ENCODE data around the gene HID1.
"Not testable (repeated sequence)": the region's sequence is repeated elsewhere in the genome, so short reads cannot be mapped to it uniquely, and the experiment has no call there.

The HID1 gene, protein sequence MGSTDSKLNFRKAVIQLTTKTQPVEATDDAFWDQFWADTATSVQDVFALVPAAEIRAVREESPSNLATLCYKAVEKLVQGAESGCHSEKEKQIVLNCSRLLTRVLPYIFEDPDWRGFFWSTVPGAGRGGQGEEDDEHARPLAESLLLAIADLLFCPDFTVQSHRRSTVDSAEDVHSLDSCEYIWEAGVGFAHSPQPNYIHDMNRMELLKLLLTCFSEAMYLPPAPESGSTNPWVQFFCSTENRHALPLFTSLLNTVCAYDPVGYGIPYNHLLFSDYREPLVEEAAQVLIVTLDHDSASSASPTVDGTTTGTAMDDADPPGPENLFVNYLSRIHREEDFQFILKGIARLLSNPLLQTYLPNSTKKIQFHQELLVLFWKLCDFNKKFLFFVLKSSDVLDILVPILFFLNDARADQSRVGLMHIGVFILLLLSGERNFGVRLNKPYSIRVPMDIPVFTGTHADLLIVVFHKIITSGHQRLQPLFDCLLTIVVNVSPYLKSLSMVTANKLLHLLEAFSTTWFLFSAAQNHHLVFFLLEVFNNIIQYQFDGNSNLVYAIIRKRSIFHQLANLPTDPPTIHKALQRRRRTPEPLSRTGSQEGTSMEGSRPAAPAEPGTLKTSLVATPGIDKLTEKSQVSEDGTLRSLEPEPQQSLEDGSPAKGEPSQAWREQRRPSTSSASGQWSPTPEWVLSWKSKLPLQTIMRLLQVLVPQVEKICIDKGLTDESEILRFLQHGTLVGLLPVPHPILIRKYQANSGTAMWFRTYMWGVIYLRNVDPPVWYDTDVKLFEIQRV

DNA sequence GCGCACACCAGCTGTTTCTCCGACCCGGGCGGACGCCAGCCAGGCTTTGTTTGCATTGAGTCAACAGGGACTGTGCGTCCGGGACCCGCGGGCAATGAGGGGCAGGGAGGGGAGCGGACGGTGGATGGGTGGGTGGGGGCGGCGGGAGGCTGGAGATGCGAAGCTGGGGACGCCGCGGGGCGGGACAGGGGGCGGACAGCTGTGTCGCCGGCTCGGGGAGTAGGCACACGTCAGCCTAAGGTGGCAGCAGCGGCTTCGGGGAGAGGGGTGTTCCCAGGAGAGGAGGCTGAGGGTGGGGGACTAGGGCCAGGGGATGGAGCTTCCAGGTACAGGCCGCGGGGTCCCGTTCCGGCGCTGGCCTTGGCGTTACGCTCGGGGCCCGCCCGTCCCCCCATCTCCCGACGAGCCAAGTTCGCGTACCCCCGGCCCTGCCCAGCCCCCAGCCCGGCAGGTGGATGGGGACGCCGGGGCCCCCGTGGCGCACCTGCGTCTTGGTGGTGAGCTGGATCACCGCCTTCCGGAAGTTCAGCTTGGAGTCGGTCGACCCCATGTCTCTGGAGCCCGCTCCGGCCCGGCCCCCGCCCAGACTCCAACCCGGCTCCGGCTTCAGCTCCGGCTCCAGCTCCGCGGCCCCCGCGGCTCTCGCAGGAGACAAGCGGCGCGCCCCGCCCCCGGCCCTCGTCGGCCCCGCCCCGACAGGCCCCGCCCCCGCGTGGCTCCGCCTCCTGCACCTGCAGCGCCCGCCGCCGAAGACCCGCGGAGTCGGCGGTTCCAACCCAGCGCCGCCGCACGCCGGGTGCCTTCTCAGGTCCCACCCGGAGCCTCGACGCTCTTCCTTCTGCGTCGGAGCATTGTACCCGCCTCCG, at the start of gene HID1:
TSS of gene HID1 (minus strand) at position 653 of the 866 bp plus-strand sequence. CDS start at position 550, 103 bp downstream.
- DNase-seq (ENCODE audit: low spot score), result peak; percentile 94

DNA sequence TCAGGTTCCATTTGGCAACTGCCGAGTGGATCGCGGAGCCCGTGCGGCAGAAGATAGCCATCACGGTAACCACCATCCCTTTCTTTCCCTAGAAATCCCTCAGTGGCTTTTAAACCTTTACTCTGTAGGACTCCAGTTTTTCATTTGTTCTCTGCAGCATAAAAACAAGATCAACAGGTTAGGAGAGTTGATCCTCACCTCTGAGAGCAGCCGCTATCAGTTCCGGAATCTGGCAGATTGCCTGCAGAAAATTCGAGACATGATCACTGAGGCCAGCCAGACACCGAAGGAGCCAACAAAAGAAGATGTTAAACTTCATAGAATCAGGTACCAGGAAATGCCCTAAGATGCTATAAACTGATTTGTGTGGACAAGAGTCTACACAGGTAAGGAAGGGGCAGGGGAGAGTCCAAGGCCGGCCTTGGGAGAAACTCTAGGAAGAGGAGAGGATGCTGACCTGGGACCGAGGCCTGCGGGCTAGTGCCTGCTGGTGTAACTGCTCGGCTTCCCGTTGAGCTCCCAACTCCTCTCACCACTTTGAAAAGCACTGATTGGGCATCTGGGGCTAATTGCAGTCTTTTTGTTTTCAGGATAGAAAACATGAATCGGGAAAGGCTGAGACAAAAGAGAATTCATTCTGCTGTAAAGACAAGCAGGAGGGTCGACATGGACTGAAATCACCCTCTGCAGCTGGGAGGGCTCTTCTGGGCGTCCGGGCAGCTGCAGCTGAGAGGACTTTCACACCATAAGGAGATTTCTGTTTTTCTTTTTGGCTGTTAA, 48.0 kb upstream of the HID1 start:
- no peak for DNase-seq (ENCODE audit: low spot score)

DNA sequence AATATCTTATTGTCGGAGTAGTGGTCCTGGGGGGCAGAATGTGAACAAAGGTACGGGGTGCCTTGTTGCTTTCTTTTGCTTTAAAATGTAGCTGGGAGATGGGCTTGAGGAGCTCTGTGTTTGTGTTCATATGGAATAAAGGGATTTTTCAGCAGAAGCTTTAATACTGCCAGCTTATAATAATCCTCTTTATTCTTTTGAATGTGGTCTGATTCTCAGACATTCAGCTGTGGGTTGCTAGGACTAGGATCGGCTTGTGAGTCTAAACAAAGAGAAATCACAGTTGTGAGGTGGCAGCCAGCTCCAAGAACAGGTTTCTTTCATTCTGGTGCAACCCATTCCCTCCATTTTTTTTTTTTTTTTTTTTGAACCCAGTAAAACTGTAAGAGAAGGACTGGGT, 47.2 kb upstream of the HID1 start:
- DNase-seq (ENCODE audit: low spot score), result no peak

DNA sequence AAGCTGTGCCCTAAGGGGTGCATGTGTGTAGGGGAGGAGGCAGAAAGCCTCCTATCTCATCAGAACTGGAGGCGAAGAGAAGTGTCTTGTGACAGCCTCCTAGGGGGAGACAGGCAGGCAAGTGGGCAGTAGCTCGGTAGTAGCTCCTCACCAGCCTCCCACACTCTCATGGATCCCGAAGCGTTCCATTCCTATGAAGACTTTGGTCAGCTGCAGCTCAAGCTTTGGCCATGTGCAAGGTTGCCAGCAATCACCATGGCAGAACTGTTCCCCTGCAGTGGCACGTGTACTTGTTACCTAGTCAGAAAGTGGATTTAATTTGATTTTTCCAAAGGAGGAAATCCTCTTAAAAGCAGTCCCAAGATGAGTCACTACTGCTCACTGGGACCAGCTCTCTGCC, 46.6 kb upstream of the HID1 start:
- DNase-seq (ENCODE audit: low spot score), result no peak

DNA sequence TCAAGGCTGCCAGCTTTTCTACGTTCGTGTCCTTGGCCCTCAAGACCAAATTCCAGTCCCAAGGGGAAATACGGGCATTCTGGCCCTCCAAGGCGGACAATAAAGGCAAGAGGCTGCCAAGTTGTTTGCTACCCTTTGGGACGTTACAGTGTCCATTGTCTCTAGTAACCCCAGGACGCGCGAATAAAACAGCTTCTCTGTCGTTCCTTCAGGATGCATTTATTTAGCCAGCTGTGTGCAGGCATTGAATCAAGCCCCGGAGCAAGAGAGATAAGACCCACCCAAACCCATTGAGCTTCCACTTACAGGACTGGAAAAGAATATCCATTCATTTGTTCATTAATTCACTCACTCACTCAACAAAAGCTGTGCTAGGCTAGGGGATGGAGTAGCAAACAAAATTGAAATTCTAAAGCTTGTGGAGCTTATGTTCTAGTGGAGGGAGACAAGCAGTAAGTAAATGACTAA, 40.6 kb upstream of the HID1 start:
- no peak for DNase-seq (ENCODE audit: low spot score)

DNA sequence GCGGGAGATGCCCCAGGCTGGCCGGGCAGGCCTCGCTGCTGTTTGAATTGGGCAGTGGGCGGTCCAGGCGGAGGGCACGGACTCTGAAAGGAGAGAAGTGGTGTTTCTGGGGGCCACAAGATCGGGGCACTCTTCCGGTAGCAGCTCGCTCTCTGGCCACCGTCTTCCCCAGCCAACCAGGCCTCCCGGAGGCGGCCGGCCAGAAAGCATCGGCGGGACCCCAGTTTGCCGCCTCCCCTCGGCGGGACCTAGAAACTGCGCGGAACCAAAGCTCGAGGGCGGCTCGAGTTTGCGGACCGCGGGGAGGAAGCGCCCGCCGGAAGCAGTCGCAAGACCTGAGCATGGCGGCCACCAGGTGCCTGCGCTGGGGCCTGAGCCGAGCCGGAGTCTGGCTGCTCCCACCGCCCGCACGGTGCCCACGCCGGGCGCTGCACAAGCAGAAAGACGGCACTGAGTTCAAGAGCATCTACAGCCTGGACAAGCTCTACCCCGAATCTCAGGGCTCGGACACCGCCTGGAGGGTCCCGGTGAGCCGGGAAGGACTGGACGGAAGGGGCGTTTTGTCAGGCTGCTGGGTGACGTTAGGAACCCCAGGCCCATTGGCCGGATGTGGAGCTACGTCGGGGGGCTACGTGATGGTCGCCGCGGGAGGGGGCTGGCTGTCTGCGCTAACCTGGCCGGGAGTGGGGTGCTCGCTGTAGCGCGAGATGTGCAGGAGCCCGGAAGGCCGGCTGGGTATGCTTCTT, 40.0 kb upstream of the HID1 start, which contains the start of gene MRPL58:
TSS of gene MRPL58 (plus strand) at position 325 of the 746 bp plus-strand sequence. CDS start at position 342, 17 bp downstream.
- DNase-seq (ENCODE audit: low spot score), result peak; percentile 97

DNA sequence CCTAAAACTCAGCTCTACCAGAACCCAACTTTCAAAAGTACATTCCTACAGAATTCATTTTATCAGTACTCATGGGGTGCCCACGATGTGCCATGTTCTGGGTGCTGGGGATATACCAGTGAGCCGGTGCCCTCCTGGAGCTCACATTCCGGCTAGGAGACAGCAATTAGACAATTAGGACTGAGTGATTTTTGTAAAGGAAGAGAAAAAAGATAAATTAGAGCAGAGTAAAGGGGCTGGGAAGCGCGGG, 39.5 kb upstream of the HID1 start:
- DNase-seq (ENCODE audit: low spot score), result no peak

DNA sequence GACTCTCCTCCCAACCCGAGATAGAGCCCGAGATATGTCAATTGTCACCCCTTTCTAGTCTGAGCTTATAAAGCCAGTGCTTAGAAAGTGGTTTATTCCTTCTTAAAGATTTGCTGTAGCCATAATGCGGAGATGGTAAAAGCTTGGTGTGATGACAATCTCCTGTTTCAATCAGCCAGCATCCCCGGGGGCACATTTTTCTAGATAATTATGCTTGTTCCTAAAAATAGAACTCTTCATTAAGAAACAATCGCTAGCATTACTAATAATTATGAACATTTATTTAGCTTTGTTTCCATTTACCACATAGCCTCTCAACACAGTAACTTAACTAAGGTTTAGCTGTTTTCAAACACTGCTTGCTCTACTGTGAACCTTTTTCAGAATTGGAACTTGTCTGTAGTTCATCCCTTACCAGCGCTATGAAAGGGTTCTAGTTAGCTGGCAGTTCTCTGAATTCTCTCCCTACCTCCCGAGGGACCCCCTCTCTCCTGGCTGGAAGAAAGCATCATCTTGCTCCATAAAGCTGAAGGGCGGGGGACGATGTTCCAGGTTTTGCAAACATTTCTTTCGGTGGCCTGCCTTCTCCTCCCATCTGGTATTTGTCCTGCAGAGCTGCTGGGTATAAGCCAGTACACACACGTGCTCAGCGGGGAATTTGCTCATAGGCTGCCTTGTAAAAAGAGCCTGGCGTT, 39.0 kb upstream of the HID1 start:
- no peak for DNase-seq (ENCODE audit: low spot score)

DNA sequence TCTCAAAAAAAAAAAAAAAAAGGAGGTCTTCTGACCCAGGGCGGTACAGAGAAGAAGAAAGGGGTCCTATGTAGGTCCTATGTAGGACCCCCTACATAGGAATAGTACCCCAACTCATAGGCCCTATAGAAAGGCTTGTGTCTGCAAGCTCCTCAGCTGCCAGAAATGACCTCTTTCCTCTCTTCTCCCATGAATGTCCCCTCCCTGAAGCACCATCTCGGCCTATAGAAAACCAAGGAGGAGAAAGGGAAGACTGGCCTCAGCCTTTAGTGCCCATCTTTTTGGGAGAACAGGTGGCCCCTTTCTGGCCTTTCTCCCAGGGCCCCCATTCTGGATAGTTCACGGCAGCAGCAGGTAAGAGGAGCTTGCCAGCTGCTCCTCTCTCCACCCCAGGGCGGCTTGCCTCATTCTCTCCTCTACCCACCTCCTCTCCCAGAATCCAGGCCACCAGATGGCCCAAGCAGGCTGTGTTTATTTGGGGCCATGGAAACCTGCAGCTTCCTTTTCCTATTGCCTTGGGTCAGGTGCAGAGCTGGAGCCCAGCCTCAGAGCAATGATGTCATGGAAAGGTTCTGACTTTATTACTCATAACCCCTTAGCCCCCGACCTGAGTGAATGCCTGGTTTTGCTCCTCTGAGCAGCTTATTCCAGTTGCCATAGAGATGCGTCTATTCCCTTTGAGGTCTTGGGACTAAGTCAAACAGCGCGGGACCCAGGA, 38.3 kb upstream of the HID1 start:
- DNase-seq (ENCODE audit: low spot score), result no peak

DNA sequence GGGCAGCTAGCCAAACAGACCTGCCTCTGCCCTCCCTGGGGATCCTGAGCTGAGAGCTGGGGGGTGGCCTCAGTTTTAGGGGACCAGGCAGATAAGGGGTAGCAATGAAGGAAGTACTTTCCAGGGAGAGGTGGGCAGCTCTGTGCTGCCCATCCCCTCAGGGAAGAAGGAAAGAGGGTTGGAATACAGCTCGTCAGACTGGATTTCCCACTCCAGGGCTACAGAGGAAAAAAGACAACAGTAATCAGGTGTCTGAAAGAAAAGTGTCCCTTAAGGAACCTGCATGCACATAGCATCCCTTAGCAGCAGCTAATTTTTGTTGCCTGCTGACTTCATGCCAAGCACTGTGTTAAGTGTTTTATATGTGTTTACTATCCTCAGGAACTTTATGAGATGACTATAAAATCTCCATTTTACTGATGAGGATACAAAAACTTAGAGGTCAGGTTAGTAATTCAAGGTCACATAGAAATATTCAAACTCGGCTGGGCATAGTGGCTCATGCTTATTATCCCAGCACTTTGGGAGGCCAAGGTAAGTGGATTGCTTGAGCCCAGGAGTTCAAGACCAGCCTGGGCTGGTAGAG, 36.7 kb upstream of the HID1 start:
- no peak for DNase-seq (ENCODE audit: low spot score)

DNA sequence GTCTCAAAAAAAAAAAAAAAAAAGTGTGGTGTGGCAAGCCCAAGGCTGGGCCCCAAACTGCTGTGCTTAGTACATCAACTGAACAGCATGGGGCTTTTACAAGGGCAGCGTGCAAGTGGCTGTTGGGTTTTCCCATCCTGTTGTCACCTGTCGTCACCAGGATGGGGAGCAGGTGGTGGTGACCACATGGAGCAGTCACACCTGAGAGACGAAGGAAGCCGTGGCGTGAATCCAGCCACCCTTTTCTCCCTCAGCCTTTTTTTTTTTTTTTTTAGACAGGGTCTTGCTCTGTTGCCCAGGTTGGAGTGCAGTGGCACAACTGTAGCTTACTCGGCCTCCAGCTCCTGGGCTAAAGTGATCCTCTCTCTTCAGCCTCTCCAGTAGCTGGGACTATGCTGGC, 35.8 kb upstream of the HID1 start:
- no peak for DNase-seq (ENCODE audit: low spot score)

DNA sequence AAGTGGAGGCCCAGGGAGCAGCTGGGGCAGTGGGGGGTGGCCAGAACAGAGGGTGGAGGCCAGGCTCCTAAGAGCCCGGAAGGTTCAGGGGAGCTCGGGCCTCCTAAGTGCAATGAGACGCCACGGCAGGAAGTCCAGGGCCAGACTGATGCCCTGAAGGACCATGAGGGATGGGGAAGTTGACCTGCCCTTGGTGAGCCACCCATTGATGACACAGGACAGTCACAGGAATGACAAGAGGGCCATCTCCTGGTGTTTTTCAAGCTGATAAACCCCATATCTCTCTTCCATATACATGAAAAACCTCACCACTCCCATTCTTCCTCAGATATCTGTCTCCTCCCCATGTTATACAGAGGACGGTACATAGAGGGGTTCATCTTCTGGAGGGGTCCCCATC, 34.1 kb upstream of the HID1 start:
- DNase-seq (ENCODE audit: low spot score), result no peak

DNA sequence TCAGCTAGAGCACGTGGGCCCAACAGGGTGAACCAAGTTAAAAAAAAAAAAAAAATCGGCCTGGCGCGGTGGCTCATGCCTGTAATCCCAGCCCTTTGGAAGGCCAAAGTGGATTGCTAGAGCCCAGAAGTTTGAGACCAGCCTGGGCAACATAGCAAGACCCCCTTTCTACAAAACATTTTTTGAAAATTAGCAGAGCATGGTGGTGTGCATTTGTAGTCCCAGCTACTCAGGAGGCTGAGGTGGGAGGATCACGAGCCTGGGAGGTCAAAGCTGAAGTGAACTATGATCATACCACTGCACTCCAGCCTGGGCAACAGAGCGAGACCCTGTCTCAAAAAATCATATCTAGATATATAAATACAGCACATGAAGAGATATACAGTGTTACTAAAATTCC, 33.5 kb upstream of the HID1 start:
- not testable (repeated sequence) for DNase-seq (ENCODE audit: low spot score)

DNA sequence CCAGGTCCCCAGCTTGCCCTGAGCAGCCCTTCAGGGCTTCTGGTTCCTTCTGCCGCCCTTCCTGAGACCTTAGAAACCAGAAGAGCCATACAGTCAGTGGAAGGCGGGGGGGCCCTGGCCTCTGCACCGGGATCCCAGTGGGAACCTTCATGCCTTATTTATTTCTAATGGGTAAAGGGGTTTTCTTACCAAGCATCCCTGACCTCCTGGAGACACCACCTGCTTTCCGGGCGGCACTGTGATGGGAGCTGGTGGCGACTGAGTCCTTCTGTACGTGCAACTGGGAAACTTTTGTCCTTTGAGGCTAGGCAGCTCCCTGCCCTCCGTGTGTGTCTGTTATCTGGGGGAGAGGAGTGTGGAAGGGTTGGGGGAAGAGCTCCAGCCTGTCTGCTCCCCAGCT, 32.7 kb upstream of the HID1 start:
- no peak for DNase-seq (ENCODE audit: low spot score)

DNA sequence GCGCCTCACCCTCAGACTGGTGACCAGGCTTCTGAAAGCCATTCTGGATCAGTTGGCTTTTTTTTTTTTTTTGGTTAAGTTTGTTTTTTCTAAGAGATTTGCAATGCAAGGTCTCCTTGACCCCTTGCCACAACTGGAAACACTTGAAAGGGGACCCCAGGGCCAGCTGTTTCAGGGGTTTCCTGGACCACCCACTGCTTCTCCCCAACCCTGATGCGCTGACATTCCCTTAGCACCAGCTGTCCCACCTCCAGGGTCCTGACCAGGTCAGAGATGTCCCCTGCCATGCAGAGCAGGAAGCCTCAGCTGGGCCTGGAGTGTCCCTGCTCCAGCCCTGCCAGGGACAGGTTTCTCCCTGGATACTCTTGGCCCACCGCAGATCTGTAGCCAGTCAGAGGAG, 31.8 kb upstream of the HID1 start:
- DNase-seq (ENCODE audit: low spot score), result no peak

DNA sequence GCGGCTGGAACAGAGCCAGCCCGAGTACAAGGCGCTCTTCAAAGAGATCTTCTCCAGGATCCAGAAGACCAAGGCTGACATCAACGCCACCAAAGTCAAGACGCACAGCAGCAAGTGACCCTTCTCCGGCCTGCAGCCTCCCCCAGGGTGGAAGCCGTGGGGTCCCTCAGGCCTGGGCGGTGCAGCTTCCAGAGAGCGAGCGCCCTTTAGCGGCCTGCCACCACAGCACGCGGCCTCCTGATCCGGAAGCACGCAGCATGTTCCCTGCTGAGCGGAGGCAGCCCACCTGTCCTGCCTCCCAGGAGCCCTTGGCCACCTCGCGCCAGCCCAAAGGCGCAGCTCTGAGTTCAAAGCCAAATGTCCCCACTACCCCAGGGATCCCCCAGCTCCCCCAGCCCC, 31.4 kb upstream of the HID1 start:
- no peak for DNase-seq (ENCODE audit: low spot score)

DNA sequence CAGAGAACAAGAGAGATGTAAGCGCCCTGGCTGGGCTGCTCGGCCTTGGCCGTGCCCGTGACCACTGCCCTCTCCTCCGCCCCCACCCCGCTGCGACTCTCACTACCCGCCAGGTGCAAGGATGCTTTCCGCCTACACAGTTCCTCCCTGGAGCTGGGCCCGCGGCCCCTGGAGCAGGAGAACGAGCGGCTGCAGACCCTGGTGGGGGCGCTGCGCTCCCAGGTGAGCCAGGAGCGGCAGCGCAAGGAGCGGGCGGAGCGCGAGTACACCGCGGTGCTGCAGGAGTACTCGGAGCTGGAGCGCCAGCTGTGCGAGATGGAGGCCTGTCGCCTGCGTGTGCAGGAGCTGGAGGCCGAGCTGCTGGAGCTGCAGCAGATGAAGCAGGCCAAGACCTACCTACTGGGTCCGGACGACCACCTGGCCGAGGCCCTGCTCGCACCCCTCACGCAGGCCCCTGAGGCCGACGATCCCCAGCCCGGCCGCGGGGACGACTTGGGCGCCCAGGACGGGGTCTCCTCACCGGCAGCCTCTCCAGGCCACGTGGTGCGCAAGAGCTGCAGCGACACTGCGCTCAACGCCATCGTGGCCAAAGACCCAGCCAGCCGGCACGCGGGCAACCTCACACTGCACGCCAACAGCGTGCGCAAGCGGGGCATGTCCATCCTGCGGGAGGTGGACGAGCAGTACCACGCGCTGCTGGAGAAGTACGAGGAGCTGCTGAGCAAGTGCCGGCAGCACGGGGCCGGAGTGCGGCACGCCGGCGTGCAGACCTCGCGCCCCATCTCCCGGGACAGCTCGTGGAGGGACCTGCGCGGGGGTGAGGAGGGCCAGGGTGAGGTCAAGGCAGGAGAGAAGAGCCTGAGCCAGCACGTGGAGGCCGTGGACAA, 30.8 kb upstream of the HID1 start:
- DNase-seq (ENCODE audit: low spot score), result no peak
